Transverse colon (tissue), 4 donors: ENCODE results near the gene WDFY2. TPM values are rescaled to one million over a fixed set of nuclear protein-coding genes. Genes with fewer than 3 reads are reported as not detected.

Experiments used
- DNase-seq: peaks from one replicate; pipeline ENCODE4 v3.0.0-alpha.2; 2019
- H3K27ac ChIP-seq, 4 donors: fragments of 200-600 bp; sonication (generic); 2 replicates each; pipeline ENCODE4 v1.5.1; 2016 to 2018; ENCODE audit warnings: inconsistent platforms in 4 of 4
- H3K27me3 ChIP-seq: fragments of 200-600 bp; sonication (generic); 2 replicates; pipeline ENCODE4 v1.5.1; 2017; ENCODE audit warnings: inconsistent platforms
- H3K36me3 ChIP-seq, 4 donors: fragments of 200-600 bp; sonication (generic); 2 replicates each; pipeline ENCODE4 v1.5.1; 2017 to 2019; ENCODE audit warnings: inconsistent platforms in 4 of 4
- H3K4me1 ChIP-seq, 4 donors: fragments of 200-600 bp; sonication (generic); 2 replicates each; pipeline ENCODE4 v1.5.1; 2017 to 2020; ENCODE audit warnings: inconsistent platforms in 4 of 4
- H3K4me3 ChIP-seq, 4 donors: fragments of 200-600 bp; sonication (generic); 1 replicate in 1 of 4; 2 replicates in 3 of 4; pipeline versions ENCODE4 v1.5.1 to v1.6.1; 2017 to 2019; ENCODE audit warnings: inconsistent platforms in 4 of 4
- H3K9me3 ChIP-seq, 2 donors: fragments of 200-600 bp; sonication (generic); 2 replicates each; pipeline ENCODE4 v1.5.1; 2017 to 2019; ENCODE audit warnings: inconsistent platforms in 2 of 2
- EP300 ChIP-seq: sonication (generic); formaldehyde crosslinking; IDR thresholded peaks from one replicate; pipeline ENCODE4 v1.6.1; 2017; ENCODE audit warnings: antibody characterized with exemption, low read depth
- POLR2A ChIP-seq: fragments of 450-650 bp; IDR thresholded peaks from one replicate; pipeline ENCODE4 v1.6.1; 2016; ENCODE audit warnings: antibody characterized with exemption, mild to moderate bottlenecking, moderate library complexity
- POLR2AphosphoS5 ChIP-seq, 3 donors: sonication (generic); formaldehyde crosslinking; IDR thresholded peaks; one replicate each; pipeline ENCODE4 v1.6.1; 2016; ENCODE audit warnings: antibody characterized with exemption in 3 of 3
- WGBS, 2 donors: methylation state at CpG; one replicate each; pipeline ENCODE4 v1.1.5; 2018; ENCODE audit warnings: low coverage in 1 of 2; 5-methylcytosine and 5-hydroxymethylcytosine counted together
- in situ Hi-C, 4 donors: fragments of 200-750 bp; cut with MboI; loops; one replicate each; pipeline versions ENCODE4 v1.15.0 to v1.15.1; 2017; ENCODE audit warnings: low sequenced_read_pairs in 3 of 4, low pct_ligation_motif_present in 1 of 4, low pct_unique_long_range_greater_than_20kb in 1 of 4
- intact Hi-C: fragments of 100-400 bp; cut with DNase I; formaldehyde crosslinking; loops from one replicate; pipeline ENCODE4 v1.15.1; 2023; ENCODE audit warnings: low total_unique reads
- total RNA-seq, 4 donors: library from RNA; depleted of rRNA; stranded (reverse); fragments of >200 nt; gene quantifications; one replicate each; pipeline ENCODE4 v1.1.0, GENCODE V29; 2016
- TF ChIP-seq, protein P1 (sequence below), 5 experiments: fragments of 200-600 bp in 3 of 5; fragments of 450-650 bp in 2 of 5; sonication (generic) in 3 of 5; IDR thresholded peaks; 1 replicate in 2 of 5; 2 replicates in 3 of 5; pipeline ENCODE4 v1.5.1; 2016 to 2017; ENCODE audit warnings: antibody characterized with exemption in 5 of 5, inconsistent platforms in 3 of 5, mild to moderate bottlenecking in 2 of 5, moderate library complexity in 1 of 5

WDFY2 gene
- total RNA-seq, 4 donors from 2014 or later = 2.4 to 12.3 (median 6.7) TPM

DNA sequence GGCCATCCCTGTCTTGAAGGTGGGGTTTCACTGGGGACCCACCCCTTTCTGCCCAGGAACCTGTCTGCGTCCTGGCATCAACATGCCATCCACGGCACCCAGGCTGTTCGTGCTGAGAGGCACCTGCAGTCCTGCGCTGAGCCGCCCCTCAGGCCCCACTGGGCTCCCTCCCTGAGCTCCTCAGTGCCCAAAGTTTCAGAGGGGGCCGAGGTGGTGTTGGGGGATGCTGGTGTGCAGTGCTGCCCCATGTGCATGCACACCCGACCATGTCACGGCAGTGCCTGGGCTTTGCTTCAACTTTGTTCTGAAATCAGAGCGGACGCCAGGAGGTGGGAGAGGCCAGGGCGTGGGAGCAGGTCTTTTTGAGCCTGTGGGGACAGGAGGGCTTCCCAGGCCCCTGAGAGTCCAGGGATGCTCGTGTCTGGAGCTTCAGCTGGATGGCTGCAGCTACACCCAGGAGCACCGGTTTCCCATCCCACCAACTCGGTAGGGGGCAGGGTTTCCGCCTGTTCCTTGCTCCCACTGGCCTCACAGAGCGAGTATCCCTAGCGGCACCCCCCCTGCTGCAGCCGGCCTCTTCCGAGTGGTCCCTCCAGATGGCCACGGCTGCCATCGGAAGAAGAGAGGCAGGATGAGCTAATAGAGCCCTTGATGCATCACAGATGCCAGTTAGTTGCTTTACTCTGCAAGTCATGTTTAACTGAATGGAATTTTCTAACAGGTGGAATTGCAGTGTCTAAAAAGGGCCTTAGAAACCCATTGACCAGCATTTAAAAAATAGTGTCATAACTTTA lies 44.0 kb downstream of the WDFY2 start:
- WGBS, 2 donors = 87% methylated on average over 21 of the region's 21 CpGs; no CpG with 5 or more reads in 1 of the 2 donors
- intact Hi-C loops (no loop called here), in situ Hi-C loops (no loop called here)
- TF ChIP-seq POLR2A = no peak
- TF ChIP-seq POLR2AphosphoS5 (IDR thresholded peaks at IDR 0.05) = no peak
- TF ChIP-seq, protein P1, sequence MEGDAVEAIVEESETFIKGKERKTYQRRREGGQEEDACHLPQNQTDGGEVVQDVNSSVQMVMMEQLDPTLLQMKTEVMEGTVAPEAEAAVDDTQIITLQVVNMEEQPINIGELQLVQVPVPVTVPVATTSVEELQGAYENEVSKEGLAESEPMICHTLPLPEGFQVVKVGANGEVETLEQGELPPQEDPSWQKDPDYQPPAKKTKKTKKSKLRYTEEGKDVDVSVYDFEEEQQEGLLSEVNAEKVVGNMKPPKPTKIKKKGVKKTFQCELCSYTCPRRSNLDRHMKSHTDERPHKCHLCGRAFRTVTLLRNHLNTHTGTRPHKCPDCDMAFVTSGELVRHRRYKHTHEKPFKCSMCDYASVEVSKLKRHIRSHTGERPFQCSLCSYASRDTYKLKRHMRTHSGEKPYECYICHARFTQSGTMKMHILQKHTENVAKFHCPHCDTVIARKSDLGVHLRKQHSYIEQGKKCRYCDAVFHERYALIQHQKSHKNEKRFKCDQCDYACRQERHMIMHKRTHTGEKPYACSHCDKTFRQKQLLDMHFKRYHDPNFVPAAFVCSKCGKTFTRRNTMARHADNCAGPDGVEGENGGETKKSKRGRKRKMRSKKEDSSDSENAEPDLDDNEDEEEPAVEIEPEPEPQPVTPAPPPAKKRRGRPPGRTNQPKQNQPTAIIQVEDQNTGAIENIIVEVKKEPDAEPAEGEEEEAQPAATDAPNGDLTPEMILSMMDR (IDR thresholded peaks at IDR 0.05) = no peak
- no peak for TF ChIP-seq EP300
- Histone ChIP-seq H3K27ac (no peak overlapping the region), H3K27me3 (no peaks in the 10 kb centered on the region), H3K36me3 (no peaks in the 10 kb centered on the region), H3K4me1 (peaks cover 0 to 10% (median 2%) of the 10 kb centered on the region in 4 donors), H3K4me3 (no peak overlapping the region), H3K9me3 (no peaks in the 10 kb centered on the region)
- DNase-seq = no peak

DNA sequence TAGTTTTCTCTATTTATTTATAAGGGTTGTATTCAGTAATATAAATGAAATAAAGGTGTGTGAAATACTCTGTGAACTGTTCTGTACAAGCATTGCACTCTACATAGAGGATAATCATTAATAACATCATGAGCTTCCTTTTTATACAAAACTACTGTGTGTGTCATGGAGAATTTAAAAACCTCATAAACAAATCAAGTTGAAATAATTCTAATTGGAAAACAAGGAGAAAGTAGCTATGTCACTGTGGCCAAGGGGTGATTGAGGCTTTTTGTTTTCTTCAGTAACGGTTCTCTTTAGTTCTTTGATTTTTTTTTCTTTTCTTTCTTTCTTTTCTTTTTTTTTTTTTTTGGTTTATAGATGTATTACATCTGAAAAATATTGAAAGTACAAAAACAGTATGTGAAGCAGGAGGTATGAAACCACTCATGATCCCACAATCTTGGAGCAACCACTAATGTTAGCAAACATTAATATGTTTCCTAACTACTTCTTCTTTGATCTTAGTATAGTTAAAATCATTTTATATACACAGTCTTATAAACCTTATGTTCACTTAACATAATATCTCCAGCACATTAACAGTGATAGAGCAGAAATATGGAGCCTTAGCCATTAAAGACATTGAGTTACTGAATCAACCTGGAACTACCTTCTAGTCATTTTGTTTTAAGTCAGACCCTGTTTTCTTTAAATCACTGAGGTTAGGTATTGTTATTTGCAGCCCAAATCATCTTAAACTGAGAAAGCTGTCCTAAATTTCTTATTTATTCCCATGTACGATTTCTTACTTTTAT lies 45.4 kb downstream of the WDFY2 start:
- intact Hi-C loops (no loop called here), in situ Hi-C loops (no loop called here)
- no peaks in the 10 kb centered on the region for H3K36me3 ChIP-seq
- no peaks in the 10 kb centered on the region for H3K27me3 ChIP-seq
- no peak overlapping the region for H3K4me3 ChIP-seq
- WGBS, 2 donors = 81 to 96% methylated on average over 2 of the region's 2 CpGs
- no peaks in the 10 kb centered on the region for H3K9me3 ChIP-seq
- peaks cover 0 to 10% (median 2%) of the 10 kb centered on the region in 4 donors for H3K4me1 ChIP-seq
- no peak overlapping the region for H3K27ac ChIP-seq
- TF ChIP-seq EP300 = no peak
- no peak for TF ChIP-seq POLR2AphosphoS5 (IDR thresholded peaks at IDR 0.05)
- TF ChIP-seq, protein P1 (IDR thresholded peaks at IDR 0.05) = no peak
- TF ChIP-seq POLR2A = no peak
- DNase-seq = no peak

DNA sequence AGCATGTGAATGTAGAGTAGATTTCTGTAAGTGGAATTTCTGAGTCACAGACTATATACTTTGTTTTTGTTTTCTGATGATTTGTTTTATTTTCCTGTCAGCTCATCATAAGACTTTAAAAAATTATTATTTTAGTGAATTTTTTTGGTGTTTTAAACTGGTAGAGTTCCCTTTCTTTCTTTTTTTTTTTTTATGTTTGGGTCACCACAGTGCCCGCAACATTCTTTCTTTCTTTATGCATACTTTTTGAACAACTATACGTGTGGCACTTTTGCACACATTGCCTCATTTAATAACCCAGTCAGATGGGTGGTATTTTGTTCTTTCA lies 46.0 kb downstream of the WDFY2 start:
- intact Hi-C loops = no loop called here

More for the DNA sequence above, 46.0 kb downstream of the WDFY2 start:
- Histone ChIP-seq H3K27ac (no peak overlapping the region), H3K9me3 (no peaks in the 10 kb centered on the region), H3K4me3 (no peak overlapping the region), H3K27me3 (no peaks in the 10 kb centered on the region), H3K4me1 (peaks cover 0 to 11% (median under 1%) of the 10 kb centered on the region in 4 donors), H3K36me3 (no peaks in the 10 kb centered on the region)
- in situ Hi-C loops = no loop called here
- TF ChIP-seq POLR2AphosphoS5 (IDR thresholded peaks at IDR 0.05) (no peak), EP300 (no peak), POLR2A (no peak)
- TF ChIP-seq, protein P1 (IDR thresholded peaks at IDR 0.05) = no peak
- no peak for DNase-seq
- WGBS, 2 donors = 89 to 100% methylated on average over 1 to 2 of the region's 2 CpGs
